GM10266 (cell line): ENCODE data around the gene CYB5R3.
"Not testable (repeated sequence)": the region's sequence is repeated elsewhere in the genome, so short reads cannot be mapped to it uniquely, and the experiment has no call there.

Experiments
- DNase-seq: peaks from one replicate; pipeline ENCODE4 v3.0.0; 2012; ENCODE audit errors: extremely low spot score

Gene CYB5R3

DNA sequence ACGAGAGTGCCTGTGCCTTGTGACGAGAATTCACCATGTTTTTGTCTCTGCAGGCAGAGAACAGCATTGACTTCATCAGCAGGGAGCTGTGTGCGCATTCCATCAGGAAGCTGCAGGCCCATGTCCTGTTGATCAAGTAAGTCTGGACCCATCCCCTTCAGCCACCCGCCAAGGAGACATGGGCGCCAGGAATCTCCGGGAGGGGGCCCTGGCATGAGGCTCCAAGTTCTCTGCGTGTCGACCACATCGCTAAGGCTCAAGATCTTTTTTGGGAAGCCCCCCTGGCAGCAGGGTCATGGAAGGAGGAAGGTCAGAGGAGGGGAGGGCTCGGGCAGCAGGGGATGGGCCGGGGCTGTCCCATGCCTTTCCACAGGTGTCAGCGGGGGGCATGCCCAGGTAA, 78.1 kb downstream of the CYB5R3 start:
- not testable (repeated sequence) for DNase-seq

DNA sequence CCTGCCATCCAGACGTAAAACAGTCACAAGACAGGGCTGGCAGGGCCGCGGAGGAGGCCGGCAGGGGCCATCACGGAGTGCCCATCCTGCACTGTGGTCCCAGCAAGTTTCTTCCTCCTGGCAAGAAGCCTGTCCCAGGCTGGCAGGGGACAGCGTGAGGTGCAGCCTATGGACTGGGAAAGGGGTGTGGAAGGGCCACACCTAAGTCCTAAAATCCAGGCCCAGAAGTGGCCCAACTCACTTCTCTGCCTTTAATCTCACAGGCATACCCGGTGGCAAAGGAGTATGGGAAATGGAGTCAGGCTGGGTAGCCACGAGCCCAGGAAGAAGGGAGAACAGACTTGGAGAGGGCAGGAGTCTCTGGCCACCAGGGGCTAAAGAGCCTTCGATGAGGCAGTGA, 78.6 kb downstream of the CYB5R3 start:
- DNase-seq, result not testable (repeated sequence)

- not testable (repeated sequence) for DNase-seq
These were observed 81.2 kb downstream of the CYB5R3 start for GRCh38 chr22:42567950-42568349.
